ENCODE measurements around the gene NUP62. TPM values are rescaled to one million over a fixed set of nuclear protein-coding genes. Genes with fewer than 3 reads are reported as not detected.
A peak's percentile ranks its signal among the peaks of the same experiment; 100 is the strongest.
"Not testable (repeated sequence)": the region's sequence is repeated elsewhere in the genome, so short reads cannot be mapped to it uniquely, and the experiment has no call there.

Gene NUP62
- total RNA-seq, 1 donor from 2014 or later, result 18.9 TPM

DNA sequence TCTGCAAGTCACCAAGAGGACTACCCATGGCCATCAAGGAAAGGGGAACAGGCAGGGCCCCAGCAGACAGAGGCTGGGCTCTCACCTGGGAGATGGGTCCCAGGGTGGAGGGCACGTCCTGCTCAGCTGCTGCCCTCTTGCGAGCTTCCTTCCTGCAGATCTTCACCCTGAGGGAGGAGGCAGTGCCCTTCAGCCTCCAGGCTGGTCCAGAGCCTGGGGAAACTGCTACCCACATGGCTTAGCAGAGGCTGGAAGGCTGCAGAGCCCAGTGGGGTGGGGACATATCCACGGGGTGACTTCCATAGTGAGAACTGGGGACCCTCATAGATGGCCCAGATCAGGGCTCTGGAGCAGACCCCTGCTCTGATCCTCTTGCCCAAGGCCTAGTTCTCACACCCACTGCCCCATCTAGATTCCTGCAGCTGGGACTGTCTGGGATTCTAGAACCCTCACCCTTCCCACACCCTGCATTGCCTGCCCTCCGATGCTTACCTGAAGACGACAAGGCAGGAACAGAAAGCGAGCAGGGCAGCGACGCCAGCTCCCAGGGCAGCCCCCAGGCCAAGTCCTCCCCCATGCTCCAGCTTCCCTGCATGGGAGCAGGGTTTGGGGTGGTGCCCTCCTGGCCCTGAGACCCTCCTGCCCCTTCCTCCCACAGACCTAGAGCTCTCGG is 22.6 kb upstream of the NUP62 start:
- DNase-seq (ENCODE audit: low read depth in 2 of 2), result no peak

DNA sequence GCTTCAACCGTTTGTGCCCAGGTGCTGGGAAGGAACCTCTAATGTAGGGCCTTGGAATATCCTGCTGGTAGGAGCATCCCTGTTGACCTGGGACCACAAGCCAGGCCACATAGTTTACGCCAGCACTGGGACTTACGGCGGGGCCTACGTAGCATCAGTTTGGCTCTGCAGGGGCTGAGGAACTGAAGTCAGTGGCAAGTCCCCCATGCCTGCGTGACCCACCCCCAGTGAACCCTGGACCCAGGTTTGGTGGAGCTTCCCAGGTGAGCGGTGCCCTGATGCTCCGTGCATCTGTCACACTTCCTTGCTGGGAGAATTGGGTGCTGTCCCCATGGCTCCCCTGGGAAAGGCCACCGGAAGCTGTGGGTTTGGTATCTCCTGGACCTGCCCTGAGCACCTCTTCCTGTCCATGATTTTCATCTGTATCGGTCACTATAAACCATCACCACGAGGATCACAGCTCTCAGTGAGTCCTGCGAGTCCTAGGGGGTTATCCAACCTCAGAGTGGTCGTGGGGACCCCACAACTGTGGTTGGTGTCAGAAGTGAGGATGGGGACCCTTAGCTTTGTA is 21.7 kb upstream of the NUP62 start:
- no peak for DNase-seq (ENCODE audit: low read depth in 2 of 2)

DNA sequence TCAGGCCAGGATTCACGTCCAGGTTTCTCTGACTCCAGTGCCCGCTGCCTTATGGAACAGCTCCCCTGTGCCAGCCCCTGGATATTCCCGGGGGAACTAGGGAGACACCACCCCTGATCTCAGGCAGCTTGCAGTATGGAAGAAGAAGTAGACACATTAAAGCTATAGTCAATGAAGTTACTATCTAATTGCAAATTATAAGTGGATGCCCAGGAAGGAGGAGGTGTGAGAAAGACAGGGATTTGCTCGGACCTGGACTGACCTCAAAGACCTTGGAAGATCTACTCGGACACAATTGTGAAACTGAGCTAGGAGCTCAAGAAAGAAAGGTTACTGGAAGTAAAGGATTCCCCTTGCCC is 21.3 kb upstream of the NUP62 start:
- no peak for DNase-seq (ENCODE audit: low read depth in 2 of 2)

DNA sequence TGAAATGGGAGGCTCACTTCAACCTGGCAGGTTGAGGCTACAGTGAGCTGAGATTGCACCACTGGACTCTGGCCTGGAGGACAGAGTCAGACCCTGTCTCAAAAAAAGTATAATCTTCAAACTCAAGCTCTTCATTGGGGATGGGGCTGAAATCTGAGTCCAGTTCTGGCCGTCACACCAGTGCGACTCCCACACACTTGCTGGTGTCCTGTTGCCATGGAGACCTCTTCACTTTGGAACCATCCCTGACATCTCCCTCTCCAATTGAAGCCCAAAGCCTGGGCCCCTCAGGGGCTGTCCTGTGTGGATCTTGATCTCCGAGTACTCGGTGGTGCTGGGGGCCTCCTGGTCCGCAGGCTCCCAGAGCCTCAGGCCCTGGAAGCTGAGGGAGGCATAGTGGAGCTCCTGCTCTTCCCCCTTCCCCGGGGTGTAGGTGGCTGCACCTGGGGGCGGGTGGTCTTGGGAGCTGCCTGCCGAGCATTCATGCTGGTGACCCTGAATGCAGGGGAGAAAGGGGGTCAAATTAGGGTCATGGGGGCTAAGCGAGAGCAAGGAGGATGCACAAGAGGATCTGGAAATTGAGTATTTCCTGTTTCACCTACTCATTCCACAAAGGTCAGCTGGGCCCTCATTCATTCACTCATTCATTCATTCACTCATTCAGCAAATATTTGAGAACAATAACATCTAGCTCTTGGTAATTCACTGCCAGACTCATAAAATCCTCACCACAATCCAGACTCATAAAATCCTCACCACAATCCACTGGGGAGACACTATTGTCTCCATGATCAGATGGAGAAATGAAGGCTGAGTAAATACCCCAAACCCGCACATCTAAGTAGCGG is 20.7 kb upstream of the NUP62 start:
- no peak for DNase-seq (ENCODE audit: low read depth in 2 of 2)

DNA sequence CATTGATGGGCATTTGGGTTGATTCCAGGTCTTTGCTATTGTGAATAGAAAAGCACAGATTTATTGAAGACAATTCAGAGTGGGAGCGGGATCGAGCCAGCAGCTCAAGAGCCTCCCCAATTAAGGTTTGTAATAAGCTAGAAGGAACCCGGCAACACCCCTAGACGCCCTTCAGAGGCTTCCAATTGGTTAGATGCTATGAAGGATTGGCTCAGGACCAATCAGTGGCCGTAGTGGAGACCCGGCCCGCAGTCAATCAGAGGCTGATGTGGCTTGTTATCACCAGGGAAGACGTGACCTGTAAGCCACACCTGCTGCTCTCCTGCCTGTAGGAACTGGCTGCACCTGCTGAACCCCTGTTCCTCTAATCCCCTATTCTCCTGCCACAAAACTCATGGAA is 17.1 kb upstream of the NUP62 start:
- DNase-seq (ENCODE audit: low read depth in 2 of 2), result no peak

DNA sequence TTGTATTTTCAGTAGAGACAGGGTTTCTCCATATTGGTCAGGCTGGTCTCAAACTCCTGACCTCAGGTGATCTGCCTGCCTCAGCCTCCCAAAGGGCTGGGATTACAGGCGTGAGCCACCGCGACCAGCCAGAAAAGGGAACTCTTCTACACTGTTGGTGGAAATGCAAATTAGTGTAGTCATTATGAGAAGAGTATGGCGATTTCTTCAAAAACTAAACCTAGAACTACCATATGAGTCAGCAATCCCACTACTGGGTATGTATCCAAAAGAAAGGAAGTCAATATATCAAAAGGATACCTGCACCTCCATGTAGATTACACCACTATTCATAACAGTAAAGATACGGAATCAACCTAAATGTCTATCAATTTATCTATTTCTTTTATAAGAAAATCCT is 15.3 kb upstream of the NUP62 start:
- DNase-seq (ENCODE audit: low read depth in 2 of 2), result not testable (repeated sequence)

DNA sequence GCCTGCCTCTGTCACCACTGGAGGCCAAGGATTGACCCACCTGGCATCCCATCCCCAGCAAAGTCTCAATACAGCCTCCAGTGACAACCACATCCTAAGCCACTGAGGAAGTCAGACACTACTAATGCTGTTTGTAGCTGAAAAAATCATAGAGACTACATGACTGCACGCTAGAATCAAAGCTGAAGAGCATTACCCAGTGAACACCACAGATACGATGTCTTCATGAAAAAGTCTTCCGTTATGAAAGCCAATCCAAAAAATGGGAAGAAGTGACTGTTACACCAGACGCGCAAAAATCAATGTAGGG is 11.1 kb upstream of the NUP62 start:
- no peak for DNase-seq (ENCODE audit: low read depth in 2 of 2)

DNA sequence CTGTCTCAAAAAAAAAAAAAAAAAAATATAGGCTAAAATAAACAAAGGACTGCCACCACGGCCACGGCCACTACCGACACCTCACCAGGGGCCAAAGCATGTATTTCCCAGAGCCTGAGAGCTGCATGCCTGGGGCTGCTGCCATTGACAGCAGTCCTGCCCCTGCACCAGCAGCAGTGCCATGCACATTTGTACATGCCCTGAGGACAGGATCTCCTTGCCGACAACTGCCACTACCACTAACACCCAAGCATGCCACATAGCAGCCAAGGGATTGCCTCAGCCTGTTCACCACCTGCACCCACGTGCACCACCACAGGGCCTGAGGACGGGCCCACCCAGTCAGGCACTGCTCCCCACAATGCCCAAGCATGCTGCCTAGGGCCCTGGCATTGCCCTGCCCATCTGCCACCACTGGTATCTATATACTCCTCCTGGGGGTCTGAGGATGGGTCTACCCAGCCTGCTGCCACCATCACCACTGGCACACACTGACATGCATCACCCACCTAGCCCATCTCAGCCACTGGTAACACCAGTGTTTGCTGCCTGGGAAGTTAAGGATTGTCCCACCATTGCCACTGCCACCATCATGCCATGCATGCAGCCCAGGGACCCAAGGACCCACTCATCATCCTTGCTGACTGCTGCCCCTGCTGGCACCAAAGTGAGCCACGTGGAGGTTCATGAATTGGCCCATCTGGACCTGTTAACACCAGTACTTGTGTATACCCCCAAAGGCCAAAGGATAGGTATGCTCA is 10.6 kb upstream of the NUP62 start:
- DNase-seq (ENCODE audit: low read depth in 2 of 2), result no peak

DNA sequence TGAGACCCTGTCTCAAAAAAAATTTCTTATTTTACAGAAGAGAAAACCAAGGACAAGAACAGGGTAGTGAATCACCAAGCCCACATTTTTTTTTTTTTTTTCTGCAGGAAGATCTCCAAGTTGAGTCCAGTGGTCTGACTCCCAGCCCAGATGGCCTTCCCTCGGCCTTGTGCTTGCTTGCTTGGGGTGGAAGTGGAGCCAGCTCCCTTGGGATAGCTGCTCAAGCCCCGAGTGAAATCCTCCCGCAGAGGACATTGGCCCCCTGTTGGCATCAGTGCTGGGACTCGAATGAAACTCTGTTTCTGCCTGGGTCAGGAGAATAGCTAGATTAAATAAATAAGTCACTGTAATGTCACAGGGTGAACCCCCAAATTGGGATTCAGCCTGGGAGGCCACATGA is 9.4 kb upstream of the NUP62 start:
- DNase-seq (ENCODE audit: low read depth in 2 of 2), result no peak

DNA sequence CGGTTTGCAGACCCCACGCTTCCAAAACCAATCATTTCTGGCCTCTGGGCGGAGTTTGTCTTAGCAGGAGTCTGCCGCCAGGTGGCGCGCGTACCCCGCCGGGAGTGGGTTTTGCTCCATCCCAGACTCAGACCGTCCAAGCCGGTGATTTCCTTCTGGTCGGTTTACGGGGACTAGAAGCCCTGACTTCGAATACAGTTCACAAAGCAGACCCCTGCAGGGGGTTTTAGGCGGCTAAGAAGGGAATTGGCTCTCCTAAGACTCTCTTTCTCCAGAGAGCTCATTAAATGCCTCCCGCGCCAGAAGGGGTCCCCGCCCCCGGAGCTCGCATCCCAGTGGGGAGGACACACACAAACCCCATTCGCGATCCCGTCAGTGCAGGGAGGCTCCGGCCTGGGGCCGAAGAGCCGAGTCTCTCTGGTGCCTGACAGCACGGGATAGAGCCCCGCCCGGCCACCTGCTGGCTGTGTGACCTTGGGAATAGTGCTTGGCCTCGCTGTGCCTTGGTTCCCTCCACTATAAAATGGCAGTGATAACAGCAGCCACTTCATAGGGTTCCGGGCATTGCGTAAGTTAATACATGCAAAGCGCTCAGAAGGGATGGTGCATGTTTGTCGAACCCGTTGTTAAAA is 8.6 kb upstream of the NUP62 start:
- peak; percentile 36 to 65 for DNase-seq (ENCODE audit: low read depth in 2 of 2)

DNA sequence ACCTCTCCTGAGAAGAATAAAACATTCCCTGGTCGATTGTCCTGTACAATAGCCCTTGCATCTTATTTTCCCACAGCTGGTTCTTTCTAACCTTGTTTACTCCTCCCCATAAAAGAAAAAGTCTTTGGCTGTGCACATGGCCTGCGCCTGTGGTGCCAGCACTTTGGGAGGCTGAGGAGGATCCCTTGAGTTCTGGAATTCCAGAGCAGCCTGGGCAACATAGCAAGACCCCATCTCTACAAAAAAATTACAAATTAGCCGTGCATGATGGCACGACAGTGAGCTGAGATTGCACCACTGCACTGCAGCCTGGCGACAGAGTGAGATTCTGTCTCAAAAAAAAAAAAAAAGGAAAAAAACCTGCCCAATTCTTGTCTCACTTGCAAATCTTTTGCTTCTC is 7.2 kb upstream of the NUP62 start:
- no peak for DNase-seq (ENCODE audit: low read depth in 2 of 2)

DNA sequence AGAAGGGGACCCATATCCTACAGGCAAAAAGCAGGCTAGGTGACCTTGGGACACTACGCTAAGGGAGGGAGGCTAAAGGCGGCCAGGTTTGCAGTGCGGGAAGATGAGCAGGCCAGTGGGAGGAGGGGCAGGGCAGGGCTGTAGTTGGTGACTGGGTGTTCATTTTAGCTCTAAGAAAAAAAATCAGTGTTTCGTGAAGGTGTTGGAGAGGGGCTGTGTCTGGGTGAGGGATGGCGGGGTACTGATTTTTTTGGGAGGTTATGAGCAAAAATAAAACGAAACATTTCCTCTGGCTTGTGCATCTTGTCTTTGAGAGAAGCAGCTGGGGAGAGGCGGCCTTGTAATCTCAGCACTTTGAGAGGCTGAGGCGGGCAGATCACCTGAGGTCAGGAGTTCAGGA is 4.3 kb upstream of the NUP62 start:
- DNase-seq (ENCODE audit: low read depth in 2 of 2), result no peak

DNA sequence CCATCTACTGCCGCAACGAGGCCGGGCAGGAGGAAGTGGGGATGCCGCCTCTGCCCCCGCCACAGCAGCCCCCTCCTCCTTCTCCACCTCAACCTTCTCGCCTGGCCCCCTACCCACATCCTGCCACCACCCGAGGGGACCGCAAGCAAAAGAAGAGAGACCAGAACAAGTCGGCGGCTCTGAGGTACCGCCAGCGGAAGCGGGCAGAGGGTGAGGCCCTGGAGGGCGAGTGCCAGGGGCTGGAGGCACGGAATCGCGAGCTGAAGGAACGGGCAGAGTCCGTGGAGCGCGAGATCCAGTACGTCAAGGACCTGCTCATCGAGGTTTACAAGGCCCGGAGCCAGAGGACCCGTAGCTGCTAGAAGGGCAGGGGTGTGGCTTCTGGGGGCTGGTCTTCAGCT is 3.4 kb upstream of the NUP62 start:
- DNase-seq (ENCODE audit: low read depth in 2 of 2), result no peak

DNA sequence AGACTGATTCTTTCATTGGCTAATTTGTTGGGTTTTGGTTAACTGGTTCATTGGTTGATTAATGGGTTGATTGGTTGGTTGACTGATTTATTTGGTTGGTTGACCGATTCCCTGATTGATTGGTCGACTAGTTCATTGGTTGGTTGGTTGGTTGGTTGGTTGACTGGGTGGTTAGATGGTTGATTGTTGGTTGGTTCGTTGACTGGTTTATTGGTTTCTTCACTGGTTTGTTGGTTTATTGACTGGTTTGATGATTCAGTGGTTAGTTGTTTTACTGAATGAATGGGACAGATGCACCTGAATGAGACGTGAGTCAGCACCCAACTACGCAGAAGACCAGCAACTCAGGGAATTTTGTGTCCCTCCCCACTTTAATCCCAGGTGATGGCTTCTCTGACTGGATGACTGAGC is 2.7 kb upstream of the NUP62 start:
- no peak for DNase-seq (ENCODE audit: low read depth in 2 of 2)

DNA sequence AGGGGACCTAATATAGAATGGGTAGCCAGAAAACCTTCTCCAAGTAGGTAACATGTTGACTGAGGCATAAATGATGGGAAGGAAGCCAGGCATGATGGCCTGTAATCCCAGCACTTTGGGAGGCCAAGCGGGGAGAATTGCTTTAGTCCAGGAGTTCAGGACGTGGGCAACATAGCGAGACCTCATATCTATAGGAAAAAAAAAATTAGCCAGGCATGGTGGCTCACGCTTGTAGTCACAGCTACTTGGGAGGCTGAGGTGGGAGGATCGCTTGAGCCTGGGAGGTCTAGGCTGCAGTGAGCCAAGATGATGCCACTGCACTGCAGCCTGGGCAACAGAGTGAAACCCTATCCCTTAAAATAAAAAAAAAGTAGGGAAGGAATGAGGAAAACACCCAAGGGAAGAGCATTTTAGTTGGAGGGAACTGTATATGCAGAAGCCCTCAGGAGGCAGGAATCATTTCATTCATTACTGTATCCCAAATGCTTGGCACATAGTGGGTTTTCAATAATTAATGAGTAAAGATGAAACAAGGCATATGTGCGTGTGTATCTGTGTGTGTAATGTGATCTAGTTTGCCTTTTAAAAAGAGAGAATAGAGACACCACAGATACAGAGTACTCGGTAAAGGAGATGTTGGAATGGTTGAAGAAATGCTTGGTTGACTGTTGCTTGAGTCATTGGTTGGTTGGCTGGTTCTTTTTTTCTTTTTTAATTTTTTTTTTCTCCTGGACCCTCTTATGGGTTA is 2.2 kb upstream of the NUP62 start:
- DNase-seq (ENCODE audit: low read depth in 2 of 2), result no peak

DNA sequence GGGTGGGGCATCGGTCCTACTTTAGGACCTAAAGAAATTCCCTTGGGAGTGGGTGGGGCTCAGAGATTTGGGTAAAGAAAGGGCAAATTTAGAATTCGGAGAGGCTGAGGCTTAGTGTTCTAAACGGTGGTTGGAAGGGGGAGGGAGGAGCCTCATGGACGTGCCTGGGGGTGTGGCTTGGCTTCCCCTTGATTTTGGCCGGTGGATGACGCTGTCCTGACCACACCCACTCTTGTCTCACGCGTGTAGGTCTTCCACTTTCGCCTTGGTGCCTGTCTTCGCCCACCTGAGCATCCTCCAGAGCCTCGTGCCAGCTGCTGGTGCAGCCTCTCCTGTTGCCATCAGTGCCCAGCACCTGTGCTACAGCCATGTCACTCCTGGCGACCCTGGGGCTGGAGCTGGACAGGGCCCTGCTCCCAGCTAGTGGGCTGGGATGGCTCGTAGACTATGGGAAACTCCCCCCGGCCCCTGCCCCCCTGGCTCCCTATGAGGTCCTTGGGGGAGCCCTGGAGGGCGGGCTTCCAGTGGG is 1.2 kb upstream of the NUP62 start:
- DNase-seq (ENCODE audit: low read depth in 2 of 2), result no peak

DNA sequence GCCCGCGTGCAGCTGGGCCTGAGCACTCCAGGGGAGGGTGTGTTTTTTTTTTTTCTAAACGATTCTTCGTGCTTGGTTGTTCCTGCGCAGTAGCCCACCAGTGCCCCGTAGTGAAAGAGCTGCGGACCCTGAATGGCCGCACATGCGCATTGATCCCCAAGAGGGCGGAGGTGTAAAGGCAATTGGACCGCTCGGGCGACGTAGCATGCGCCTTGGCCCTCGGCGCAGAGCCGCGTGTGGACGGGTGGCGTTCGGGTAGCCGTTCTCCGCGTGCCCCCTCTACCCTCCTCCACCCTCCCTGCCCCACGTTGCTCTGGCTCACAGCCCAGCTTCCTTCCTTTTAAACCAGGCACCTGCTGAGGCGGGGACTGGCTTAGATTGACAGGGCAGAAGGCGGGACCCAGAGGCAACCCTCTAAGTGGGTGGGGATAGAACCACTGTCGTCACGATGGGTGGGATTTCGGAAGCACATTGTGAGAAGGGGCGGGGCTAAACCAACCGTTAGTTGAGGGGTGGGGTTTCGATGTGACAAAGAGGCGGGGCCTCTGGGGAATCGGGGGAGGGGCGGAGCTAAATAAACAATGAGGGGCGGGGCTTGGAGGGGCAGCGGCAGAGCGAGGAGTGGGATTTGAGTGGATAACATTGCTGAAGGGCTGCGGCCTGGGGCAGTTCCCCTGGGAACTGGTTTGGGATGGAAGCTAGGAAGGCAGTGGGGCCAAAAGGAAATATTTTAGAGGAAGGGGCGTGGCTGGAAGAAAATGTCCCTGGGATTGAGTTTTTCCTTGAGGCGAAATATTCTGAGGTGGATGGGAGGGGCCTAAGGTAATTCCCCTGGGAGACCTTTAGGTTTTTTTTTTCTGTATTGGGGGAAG is 543 bp upstream of the NUP62 start:
- peak; percentile 99 for DNase-seq (ENCODE audit: low read depth in 2 of 2)

DNA sequence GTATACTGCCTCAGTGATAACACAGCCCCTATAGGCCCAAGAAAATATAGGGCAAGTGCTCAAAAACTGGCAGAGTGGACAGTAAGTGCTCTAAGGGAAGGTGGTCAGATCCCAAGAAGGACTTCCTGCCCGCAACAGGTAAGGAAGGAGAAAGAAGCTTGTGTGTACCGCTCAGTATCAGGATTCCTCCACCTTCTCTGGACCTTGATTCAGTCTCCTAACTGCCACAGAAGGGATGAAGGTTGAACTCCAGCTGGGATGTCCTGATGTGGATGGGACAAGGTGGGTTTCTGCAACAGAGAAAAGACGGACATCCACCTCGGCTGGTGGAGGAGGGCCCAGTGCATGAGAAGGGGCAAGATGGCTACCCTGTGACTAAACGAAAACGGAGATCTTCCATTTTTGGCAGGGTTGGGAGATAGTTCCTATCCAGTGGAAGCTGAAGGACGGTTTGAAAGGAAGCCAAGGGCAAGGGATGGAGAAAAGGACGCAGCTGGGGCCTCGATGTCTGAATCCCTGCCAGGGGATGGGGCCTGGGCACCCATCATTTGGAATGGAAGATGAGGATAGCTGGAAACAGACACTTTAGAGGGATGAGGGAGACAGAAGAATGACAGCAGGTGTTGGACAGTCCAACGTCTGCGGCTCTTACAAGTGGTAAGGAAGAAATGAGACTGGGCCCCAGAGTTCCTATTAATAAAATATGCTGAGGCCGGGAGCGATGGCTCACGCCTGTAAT is 1.6 kb downstream of the NUP62 start:
- DNase-seq (ENCODE audit: low read depth in 2 of 2), result no peak

DNA sequence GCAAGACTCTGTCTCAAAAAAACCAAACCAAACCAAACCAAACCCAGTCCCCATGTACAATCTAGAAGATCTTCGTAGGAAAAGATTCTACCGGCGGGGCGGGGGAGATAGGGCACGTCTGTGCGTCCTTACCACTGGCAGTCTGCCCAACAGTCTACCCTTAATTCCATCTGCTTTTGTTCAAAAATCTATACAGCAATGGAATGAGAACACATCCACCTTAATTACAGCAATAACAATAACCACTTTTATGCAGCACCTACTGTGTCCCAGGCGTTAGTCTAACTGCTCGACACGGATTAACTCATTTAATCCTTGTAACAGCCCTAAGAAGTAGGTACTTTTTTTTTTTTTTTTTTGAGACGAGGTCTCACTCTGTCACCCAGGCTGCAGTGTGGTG is 2.8 kb downstream of the NUP62 start:
- no peak for DNase-seq (ENCODE audit: low read depth in 2 of 2)
